GM21528 (cell line): ENCODE data around the gene SYNGR3.
"Not testable (repeated sequence)": the region's sequence is repeated elsewhere in the genome, so short reads cannot be mapped to it uniquely, and the experiment has no call there.

Experiments
- ATAC-seq: cut with Tn5 transposase; IDR thresholded peaks from one replicate; pipeline ENCODE4 v1.9.1; 2021; ENCODE audit warnings: mild to moderate bottlenecking, moderate library complexity; ENCODE audit not compliant: unreplicated experiment, low FRiP score

SYNGR3 gene

DNA sequence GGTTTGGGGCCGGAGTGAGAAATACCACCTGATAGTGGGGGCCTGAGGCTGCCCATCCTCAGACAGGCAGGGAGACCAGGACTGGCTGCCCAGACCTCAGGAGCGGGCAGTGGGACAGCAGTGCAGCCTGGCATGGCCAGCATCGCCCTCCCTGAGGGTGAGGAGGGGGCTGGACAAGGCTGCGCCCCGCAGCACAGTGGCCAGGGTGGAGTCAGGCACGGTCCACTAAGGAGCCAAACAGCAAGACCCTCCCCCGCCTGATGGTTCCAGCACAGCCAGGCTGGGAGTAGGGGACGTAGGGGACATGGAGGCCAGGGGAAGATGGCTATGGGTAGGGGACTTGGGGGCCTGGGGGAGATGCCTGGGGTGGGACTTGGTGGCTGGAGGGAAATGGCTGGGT, 16.5 kb downstream of the SYNGR3 start:
- ATAC-seq, result no peak

- no peak for ATAC-seq
Observed at GRCh38 chr16:2007081-2007836, 17.5 kb downstream of the SYNGR3 start.

- ATAC-seq, result no peak
Observed at GRCh38 chr16:2008009-2008526, 18.3 kb downstream of the SYNGR3 start.

- no peak for ATAC-seq
Observed at GRCh38 chr16:2008631-2009163, 18.9 kb downstream of the SYNGR3 start.

DNA sequence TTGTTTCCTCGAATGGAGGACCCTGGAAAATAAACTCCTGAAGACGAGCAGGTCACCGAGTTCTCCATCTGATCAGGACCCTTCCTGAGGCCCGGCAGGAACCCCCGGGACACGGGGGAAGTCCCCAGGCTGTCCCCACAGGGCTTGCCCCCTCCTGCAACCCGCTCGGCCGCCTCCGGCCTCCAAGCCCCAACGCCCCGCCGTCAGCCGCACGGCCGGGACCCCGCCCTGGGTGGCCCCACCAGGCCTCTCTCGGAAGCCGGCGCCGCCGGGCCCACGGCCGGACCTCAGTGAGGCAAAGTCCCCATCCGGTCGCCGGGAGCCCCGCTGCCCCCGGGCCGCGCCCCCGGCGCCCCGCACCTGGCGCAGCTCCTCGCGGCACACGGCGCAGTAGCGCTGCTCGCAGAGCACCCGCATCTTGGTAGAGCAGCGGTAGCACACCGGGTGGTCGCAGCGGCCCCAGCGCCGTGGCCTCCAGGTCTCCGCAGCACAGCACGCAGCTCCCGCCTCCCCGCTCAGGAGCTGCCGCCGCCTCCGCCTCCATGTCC, 19.5 kb downstream of the SYNGR3 start:
- ATAC-seq, result no peak

- ATAC-seq, result no peak
Observed at GRCh38 chr16:2009791-2010510, 20.2 kb downstream of the SYNGR3 start, which contains the start of gene ZNF598. ZNF598 (minus strand) TSS chr16:2009821.

GRCh38 chr16:2011726-2012125, 22.0 kb downstream of the SYNGR3 start:
- ATAC-seq, result not testable (repeated sequence)

GRCh38 chr16:2013527-2013926, 23.8 kb downstream of the SYNGR3 start:
- ATAC-seq, result no peak

DNA sequence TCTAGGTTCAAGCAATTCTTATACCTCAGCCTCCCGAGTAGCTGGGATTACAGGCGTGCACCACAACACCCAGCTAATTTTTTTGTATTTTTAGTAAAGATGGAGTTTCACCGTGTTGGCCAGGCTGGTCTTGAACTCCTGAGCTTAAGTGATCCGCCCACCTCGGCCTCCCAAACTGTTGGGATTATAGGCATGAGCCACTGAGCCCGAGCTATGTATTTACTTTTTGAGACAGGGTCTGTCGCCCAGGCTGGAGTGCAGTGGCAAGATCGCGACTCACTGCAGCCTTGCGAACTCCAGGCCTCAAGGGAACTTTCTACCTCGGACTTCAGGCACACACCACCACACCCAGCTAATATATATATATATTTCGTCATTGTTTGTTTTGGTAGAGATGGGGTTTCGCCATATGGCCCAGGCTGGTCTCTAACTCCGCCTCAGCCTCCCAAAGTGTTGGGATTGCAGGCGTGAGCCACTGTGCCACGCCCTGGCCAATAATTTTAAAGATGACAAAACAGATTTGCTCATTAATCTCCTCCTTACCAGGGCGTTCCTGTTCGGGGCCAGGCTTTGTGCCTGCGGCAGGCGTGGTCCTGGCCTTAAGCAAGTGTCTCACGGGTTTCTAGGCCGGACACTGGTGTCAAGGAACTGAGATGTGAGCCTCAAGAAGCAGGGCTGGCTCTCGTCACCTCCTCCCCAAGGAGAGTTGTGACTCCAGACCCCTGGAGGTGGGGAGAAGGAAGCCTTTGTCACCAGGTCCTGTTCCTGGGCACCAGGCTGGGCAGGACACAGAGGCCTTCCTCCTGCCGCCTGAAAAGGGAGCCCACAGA, 25.6 kb downstream of the SYNGR3 start:
- ATAC-seq, result no peak

- no peak for ATAC-seq
Observed at GRCh38 chr16:2015947-2016208, 26.1 kb downstream of the SYNGR3 start.

DNA sequence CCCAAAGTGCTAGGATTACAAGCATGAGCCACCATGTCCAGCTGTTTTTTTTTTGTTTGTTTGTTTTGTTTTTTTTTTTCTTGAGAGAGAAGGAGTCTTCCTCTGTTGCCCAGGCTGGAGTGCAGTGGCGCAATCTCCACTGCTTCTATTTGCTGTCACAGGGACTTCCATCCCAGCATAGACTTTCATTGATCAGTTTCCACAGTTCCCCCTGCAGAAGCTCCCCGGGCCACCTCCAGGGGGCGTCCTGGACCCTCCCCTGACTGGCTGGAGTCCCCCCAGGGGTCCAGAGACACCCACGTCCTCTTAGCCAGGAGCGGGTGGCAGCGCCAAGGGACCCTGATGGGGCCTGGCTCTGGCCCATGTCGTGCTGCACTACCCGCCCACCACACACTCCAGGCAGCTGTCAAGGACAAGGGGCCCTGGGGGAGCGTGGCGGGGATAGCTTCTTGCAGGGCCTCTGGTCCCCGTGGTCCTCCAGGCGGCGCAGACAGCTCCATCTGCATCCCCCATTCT, 26.7 kb downstream of the SYNGR3 start:
- ATAC-seq, result no peak

DNA sequence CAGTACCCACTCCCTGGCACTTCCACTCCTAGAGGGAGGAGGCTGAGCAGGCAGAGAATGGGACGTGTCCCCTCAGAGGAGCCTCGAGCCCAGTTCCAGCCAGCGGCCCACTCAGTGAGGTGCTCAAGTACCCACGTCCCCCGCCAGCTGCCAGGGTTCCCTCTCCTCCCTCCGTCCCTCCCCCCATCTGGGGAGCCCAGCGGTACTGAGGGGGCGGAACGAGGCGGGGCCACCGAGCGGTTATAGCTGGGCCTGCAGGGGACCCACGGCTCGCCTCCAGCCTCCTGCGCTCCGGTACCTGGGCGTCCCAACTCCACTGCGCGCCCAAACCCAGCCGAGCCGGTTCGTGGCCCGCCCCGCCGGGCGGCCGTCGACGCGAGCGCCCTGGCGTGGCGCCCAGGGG, 29.7 kb downstream of the SYNGR3 start, which contains the start of gene NPW:
Gene NPW (plus strand): TSS at position 268 of the 403 bp plus-strand sequence.
- ATAC-seq, result no peak

GRCh38 chr16:2019921-2020831, 30.4 kb downstream of the SYNGR3 start:
- no peak for ATAC-seq

DNA sequence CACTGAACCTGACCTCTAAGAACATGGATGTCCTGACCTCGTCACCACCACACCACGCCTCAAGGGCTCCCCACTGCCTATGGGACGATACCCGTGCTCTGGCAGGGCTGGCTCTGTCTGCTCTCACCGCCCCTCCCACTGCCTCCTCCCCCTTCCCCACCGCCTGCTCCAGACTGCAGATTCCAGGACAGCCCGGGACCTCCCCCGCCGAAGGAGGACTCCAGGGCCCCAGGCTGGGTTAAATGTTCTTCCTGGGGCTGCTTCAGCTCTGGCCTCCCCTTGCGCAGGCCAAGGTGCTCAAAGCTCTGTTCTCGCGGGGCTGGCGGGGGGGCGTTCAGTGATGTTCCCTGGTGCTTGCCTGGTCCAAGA, 32.9 kb downstream of the SYNGR3 start:
- peak; percentile 17 for ATAC-seq

DNA sequence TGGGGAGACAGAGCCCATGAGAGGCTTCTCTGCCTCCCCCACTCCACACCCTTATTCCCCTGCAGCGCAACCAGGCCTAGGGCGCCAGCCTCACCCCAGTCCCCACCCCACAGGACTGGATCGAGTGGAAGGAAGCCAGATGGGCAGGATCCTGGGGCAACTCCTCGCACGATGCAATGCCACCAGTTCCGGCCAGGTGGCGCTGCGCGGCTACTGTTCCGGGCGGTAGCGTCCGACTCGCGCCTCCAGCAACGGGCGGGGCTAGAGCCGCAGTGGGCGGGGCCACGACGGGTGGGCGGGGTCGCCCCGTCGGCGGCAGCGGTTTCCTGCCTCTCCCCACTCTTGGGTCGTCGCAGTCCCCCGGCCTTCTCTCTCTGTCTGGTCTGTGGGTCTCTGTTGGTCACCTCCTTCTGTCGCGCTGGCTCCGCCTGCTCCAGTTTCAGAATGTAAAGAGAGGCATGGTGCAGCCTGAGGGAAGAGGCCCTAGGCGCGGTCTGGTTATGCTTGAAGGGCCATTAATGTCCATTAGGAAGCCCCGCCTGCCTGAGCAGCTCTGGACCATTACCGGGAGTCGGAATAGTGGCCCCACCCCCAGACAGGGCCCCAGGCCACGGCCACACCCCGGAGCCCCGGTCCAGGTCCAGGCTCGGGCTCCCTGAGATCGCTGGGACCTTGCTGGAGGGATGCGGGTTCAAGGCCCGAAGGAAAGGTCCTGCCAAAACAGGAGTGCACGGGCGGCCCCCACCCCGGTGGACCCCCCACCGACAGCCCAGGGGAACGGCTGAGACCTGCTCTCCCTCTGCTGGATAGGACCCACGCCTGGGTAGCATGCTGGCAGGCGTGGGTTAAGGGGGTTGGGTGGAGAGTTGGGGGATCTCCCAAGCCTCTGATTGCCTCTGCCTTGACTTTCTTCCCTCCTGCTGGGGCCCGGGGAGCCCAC, 33.6 kb downstream of the SYNGR3 start:
- ATAC-seq, result peak; percentile 59

- ATAC-seq, result no peak
Observed at GRCh38 chr16:2024032-2024420, 34.3 kb downstream of the SYNGR3 start.

GRCh38 chr16:2025251-2025650, 35.5 kb downstream of the SYNGR3 start:
- ATAC-seq, result no peak

DNA sequence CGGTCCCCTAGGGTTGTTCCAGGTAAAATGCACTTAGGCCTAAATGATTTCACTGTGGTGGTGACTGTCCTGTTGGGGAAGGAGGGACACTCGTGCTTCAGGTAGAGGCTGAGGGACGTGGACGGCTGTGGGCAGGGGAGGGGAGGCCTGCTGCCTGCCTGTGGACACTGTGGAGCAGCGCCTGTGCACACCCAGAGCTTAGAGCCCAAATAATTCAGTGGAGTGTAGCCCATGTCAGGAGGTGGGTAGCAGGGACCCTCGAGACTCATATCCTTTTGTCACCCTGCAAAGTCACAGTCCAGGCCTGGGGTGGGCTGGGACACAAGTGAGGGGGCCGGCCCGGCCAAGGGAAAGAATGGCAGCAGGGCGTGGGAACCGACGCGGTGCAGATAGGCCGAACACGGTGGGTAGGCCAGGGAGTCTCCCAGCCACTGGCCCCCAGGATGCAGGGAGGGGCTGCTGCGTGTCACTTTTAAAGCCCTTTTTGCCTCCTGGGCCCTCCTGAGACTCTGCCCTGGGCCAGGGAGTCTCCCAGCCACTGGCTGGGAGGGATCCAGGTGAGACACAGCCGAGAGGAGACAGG, 36.2 kb downstream of the SYNGR3 start:
- no peak for ATAC-seq
